Esophagus muscularis mucosa (tissue), 4 donors: ENCODE data around the gene RPS6KA1. TPM values are rescaled to one million over a fixed set of nuclear protein-coding genes. Genes with fewer than 3 reads are reported as not detected.

Experiments
- DNase-seq: peaks from one replicate; pipeline ENCODE4 v3.0.0-alpha.2; 2017; ENCODE audit errors: extremely low spot score
- H3K27ac ChIP-seq, 4 donors: fragments of 200-600 bp; sonication (generic); replicated peaks in 1 of 4; 1 replicate in 3 of 4; 2 replicates in 1 of 4; pipeline ENCODE4 v1.5.1; 2016 to 2019; ENCODE audit warnings: mild to moderate bottlenecking in 1 of 4
- H3K27me3 ChIP-seq, 4 donors: fragments of 200-600 bp; sonication (generic); one replicate each; pipeline versions ENCODE4 v1.5.1 to v1.6.0; 2016 to 2019
- H3K36me3 ChIP-seq, 4 donors: fragments of 200-600 bp; sonication (generic); one replicate each; pipeline ENCODE4 v1.5.1; 2016 to 2019
- H3K4me1 ChIP-seq, 4 donors: fragments of 200-600 bp; sonication (generic); one replicate each; pipeline ENCODE4 v1.5.1; 2016 to 2019
- H3K4me3 ChIP-seq, 4 donors: fragments of 200-600 bp; sonication (generic); 1 replicate in 2 of 4; 2 replicates in 2 of 4; pipeline ENCODE4 v1.5.1; 2016 to 2019; ENCODE audit warnings: mild to moderate bottlenecking in 4 of 4, moderate library complexity in 1 of 4
- H3K9me3 ChIP-seq, 4 donors: fragments of 200-600 bp; sonication (generic); 1 replicate in 3 of 4; 2 replicates in 1 of 4; pipeline ENCODE4 v1.5.1; 2016 to 2019
- CTCF ChIP-seq, 3 experiments: fragments of 200-600 bp in 2 of 3; fragments of 450-650 bp in 1 of 3; sonication (generic) in 2 of 3; IDR thresholded peaks; one replicate each; pipeline ENCODE4 v1.5.1; 2017 to 2019; ENCODE audit warnings: antibody characterized with exemption in 3 of 3, mild to moderate bottlenecking in 2 of 3, moderate library complexity in 1 of 3
- EP300 ChIP-seq: sonication (generic); formaldehyde crosslinking; IDR thresholded peaks from one replicate; pipeline ENCODE4 v1.6.1; 2017; ENCODE audit warnings: antibody characterized with exemption
- POLR2A ChIP-seq: fragments of 450-650 bp; IDR thresholded peaks from one replicate; pipeline ENCODE4 v1.6.1; 2017; ENCODE audit warnings: antibody characterized with exemption, moderate library complexity, mild to moderate bottlenecking, low read depth
- POLR2AphosphoS5 ChIP-seq, 2 donors: sonication (generic); formaldehyde crosslinking; IDR thresholded peaks; one replicate each; pipeline ENCODE4 v1.6.1; 2017; ENCODE audit warnings: antibody characterized with exemption in 2 of 2
- WGBS: methylation state at CpG from one replicate; pipeline ENCODE4 v1.1.5; 2018; 5-methylcytosine and 5-hydroxymethylcytosine counted together
- intact Hi-C: fragments of 100-400 bp; cut with DNase I; formaldehyde crosslinking; loops from one replicate; pipeline ENCODE4 v1.15.1; 2023
- total RNA-seq, 4 donors: library from RNA; depleted of rRNA; stranded (reverse); fragments of >200 nt; gene quantifications; one replicate each; pipeline versions ENCODE4 v1.1.0 to v1.2.1, GENCODE V29; 2016

The RPS6KA1 gene
- total RNA-seq, 4 donors from 2014 or later = 7.0 to 16.7 (median 8.7) TPM

- intact Hi-C loops = no loop called here
- Histone ChIP-seq H3K27ac (no peak overlapping the region), H3K27me3 (no peaks in the 10 kb centered on the region), H3K4me3 (no peak overlapping the region), H3K36me3 (no peaks in the 10 kb centered on the region), H3K4me1 (peaks cover 7 to 14% (median 11%) of the 10 kb centered on the region in 4 donors), H3K9me3 (no peaks in the 10 kb centered on the region)
- WGBS = 82% methylated on average over 5 of the region's 5 CpGs
- TF ChIP-seq POLR2AphosphoS5 (IDR thresholded peaks at IDR 0.05) (no peak), CTCF (IDR thresholded peaks at IDR 0.05) (no peak), POLR2A (no peak), EP300 (no peak)
- no peak for DNase-seq
Observed at GRCh38 chr1:26536081-26536480, 6.5 kb downstream of the RPS6KA1 start.

GRCh38 chr1:26536521-26536920 is 7.0 kb downstream of the RPS6KA1 start:
- Histone ChIP-seq H3K27me3 (no peaks in the 10 kb centered on the region), H3K27ac (no peak overlapping the region), H3K4me3 (no peak overlapping the region), H3K4me1 (peaks cover 7 to 12% (median 11%) of the 10 kb centered on the region in 4 donors), H3K36me3 (no peaks in the 10 kb centered on the region), H3K9me3 (no peaks in the 10 kb centered on the region)
- intact Hi-C loops = no loop called here
- no peak for TF ChIP-seq CTCF (IDR thresholded peaks at IDR 0.05)
- no peak for TF ChIP-seq POLR2A
- TF ChIP-seq POLR2AphosphoS5 (IDR thresholded peaks at IDR 0.05) = no peak
- TF ChIP-seq EP300 = no peak
- WGBS = 100% methylated on average over 2 of the region's 2 CpGs
- no peak for DNase-seq

- H3K36me3 ChIP-seq = no peaks in the 10 kb centered on the region
- TF ChIP-seq POLR2AphosphoS5 (IDR thresholded peaks at IDR 0.05) (no peak), CTCF (IDR thresholded peaks at IDR 0.05) (no peak), EP300 (no peak), POLR2A (no peak)
- no peaks in the 10 kb centered on the region for H3K9me3 ChIP-seq
- 83% methylated on average over 2 of the region's 2 CpGs for WGBS
- peaks cover 7 to 22% (median 18%) of the 10 kb centered on the region in 4 donors for H3K4me1 ChIP-seq
- no peaks in the 10 kb centered on the region for H3K27me3 ChIP-seq
- intact Hi-C loops = no loop called here
- no peak for DNase-seq
- H3K4me3 ChIP-seq = no peak overlapping the region
- no peak overlapping the region for H3K27ac ChIP-seq
Observed at GRCh38 chr1:26537951-26538352, 8.4 kb downstream of the RPS6KA1 start.

GRCh38 chr1:26538480-26539412 is 9.2 kb downstream of the RPS6KA1 start:
- TF ChIP-seq POLR2AphosphoS5 (IDR thresholded peaks at IDR 0.05) (no peak), EP300 (no peak), POLR2A (no peak), CTCF (IDR thresholded peaks at IDR 0.05) (peak in 1 of 3 experiments; percentile 22)
- Histone ChIP-seq H3K4me3 (no peak overlapping the region), H3K36me3 (no peaks in the 10 kb centered on the region), H3K27me3 (no peaks in the 10 kb centered on the region), H3K9me3 (no peaks in the 10 kb centered on the region), H3K4me1 (peaks cover 7 to 22% (median 18%) of the 10 kb centered on the region in 4 donors), H3K27ac (peak overlapping the region in 1 of 4 donors; percentile 23)
- intact Hi-C loops = no loop called here
- 80% methylated on average over 12 of the region's 14 CpGs for WGBS
- no peak for DNase-seq
